Bronchial epithelial cell (primary cell): ENCODE measurements around the gene PLXNA3. TPM values are rescaled to one million over a fixed set of nuclear protein-coding genes. Genes with fewer than 3 reads are reported as not detected.
A peak's percentile ranks its signal among the peaks of the same experiment; 100 is the strongest.

Source experiments
- DNase-seq: peaks from one replicate; pipeline ENCODE4 v3.0.0-alpha.2; 2010; ENCODE audit warnings: low read depth
- FAIRE-seq: peaks from 2 replicates; lab custom pipeline; 2011; peaks lifted over from hg19 to GRCh38; lab: Jason Lieb, UNC
- H3K27me3 ChIP-seq: 2 replicates; pipeline ENCODE4 v1.5.1; 2011; ENCODE audit warnings: low read length; ENCODE audit not compliant: control insufficient read depth, insufficient read depth
- H3K36me3 ChIP-seq: 2 replicates; pipeline ENCODE4 v1.5.1; 2011; ENCODE audit warnings: low read length; ENCODE audit not compliant: control insufficient read depth, insufficient read depth
- H3K4me3 ChIP-seq: 2 replicates; pipeline ENCODE4 v1.5.1; 2011; ENCODE audit warnings: mild to moderate bottlenecking, low read depth, low read length, control low read depth
- total RNA-seq: library from RNA; depleted of rRNA; stranded (reverse); fragments of >200 nt; gene quantifications from 2 replicates; pipeline ENCODE4 v1.2.1, GENCODE V29; 2014
- TF ChIP-seq, protein P1 (sequence below): IDR thresholded peaks from 2 replicates; pipeline ENCODE4 v1.5.1; 2011; ENCODE audit warnings: mild to moderate bottlenecking, moderate library complexity, low read length, control low read depth, inconsistent platforms; ENCODE audit not compliant: insufficient read depth, severe bottlenecking

The PLXNA3 gene
- total RNA-seq, 1 donor from 2014 or later: 8.7 TPM

DNA sequence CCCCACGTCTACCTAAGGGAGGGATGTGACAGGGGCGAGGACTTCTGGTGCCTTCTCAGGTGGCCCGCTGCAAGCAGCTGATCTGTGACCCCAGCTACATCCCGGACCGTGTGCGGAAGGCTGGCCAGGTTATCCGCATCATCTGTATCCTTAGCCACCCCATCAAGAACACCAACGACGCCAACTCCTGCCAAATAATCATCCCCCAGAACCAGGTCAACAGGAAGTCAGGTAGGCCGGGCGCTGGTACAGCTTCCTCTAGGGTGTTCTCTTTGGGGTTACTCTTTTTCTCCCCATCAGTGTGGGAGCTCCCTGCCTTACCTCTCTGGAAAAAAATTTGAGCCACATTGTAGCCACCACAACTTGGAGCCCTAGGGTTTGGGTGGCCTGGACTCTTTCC, 16.5 kb upstream of the PLXNA3 start:
- peaks cover 15% of the 10 kb centered on the region for H3K36me3 ChIP-seq
- FAIRE-seq: no peak
- TF ChIP-seq, protein P1, sequence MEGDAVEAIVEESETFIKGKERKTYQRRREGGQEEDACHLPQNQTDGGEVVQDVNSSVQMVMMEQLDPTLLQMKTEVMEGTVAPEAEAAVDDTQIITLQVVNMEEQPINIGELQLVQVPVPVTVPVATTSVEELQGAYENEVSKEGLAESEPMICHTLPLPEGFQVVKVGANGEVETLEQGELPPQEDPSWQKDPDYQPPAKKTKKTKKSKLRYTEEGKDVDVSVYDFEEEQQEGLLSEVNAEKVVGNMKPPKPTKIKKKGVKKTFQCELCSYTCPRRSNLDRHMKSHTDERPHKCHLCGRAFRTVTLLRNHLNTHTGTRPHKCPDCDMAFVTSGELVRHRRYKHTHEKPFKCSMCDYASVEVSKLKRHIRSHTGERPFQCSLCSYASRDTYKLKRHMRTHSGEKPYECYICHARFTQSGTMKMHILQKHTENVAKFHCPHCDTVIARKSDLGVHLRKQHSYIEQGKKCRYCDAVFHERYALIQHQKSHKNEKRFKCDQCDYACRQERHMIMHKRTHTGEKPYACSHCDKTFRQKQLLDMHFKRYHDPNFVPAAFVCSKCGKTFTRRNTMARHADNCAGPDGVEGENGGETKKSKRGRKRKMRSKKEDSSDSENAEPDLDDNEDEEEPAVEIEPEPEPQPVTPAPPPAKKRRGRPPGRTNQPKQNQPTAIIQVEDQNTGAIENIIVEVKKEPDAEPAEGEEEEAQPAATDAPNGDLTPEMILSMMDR: no peak
- no peak for DNase-seq
- H3K27me3 ChIP-seq: no peaks in the 10 kb centered on the region
- no peak overlapping the region for H3K4me3 ChIP-seq

DNA sequence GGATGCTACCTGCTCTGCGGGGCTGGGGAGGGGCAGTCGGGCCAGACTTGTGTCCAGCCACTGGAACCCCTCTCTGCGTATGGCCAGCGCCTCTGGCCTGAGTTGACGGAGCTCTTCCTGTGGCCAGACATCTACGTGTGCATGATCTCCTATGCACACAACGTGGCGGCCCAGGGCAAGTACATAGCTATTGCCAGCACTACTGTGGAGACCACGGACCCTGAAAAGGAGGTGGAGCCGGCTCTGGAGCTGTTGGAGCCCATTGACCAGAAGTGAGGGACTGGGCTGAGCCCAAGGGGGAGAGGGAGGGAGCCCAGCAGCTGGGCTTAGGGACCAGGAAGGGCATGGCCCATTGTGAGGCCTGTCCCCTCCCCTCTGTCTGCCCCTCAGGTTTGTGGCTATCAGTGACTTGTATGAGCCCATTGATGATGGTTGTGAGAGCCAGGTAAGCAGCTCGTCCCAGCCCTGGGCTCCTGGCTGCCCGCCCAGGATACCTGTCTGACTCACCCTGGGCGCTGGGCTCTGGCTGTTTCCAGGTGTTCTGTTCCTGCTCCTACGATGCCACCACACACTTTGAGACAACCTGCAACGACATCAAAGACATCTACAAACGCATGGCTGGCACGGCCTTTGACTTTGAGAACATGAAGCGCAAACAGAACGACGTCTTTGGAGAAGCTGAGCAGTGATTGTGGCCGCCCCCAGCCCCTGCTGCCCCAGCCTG, 15.9 kb upstream of the PLXNA3 start:
- Histone ChIP-seq H3K4me3 (no peak overlapping the region), H3K36me3 (peaks cover 16% of the 10 kb centered on the region), H3K27me3 (no peaks in the 10 kb centered on the region)
- TF ChIP-seq, protein P1: no peak
- peak; percentile 13 for FAIRE-seq
- DNase-seq: peak; percentile 58

DNA sequence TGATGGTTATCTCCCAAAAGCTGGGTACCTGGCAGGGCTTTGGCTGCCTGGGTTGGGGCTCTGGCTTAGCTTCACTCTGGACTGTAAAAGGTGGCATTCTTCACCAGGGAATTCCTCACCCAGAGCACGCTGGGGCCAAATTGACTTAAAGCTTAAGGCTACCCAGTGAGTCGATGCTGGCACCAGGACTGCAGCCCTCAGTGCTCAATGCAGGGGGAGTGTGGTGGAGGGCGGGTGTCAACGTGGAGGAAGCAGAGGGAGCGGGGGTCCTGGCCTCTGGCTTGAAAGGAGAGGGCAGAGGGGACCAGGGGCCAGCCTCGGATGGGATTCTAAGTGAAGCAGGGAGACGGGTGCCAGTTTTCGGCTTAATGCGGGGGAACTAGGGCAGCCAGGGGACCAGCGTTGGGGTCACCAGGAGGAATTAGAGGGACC, 14.6 kb upstream of the PLXNA3 start:
- H3K36me3 ChIP-seq: peaks cover 16% of the 10 kb centered on the region

DNA sequence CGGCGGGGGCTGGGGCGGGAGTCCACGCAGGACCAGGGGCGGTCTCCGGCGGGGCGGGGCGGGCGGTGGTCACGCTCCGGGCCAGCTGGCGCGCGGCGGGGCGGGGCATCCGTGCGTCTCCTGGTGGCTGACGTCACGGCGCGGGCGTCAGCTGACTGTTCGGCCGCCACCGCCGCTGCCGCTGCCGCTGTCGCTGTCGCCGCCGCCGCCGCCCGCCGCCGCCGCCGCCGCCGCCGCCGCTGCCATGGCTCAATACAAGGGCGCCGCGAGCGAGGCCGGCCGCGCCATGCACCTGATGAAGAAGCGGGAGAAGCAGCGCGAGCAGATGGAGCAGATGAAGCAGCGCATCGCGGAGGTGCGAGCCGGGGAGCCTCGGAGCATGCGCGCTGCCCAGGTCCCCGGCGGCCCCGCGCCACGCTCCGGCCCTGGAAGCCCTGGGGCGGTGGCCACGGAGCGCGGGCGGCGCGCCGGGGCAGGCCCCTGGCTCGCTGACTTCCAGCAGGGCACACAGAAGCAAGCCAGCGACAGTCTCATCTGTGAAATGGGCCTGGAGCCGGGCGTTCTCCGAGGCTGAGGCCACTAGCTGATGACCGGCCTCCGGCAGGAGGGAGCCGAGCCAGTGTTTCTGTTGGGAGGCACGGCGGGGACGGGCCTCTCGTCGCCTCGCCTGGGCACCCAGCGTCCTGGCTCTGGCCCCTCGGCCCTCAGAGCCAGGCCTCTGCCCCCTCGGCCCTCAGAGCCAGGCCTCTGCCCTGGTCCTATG, 13.9 kb upstream of the PLXNA3 start, which contains the start of gene FAM50A:
TSS of gene FAM50A (plus strand) at position 150 of the 763 bp plus-strand sequence. CDS start at position 245, 95 bp downstream.
- peak; percentile 6 for DNase-seq
- FAIRE-seq: no peak
- H3K27me3 ChIP-seq: no peaks in the 10 kb centered on the region
- H3K36me3 ChIP-seq: peaks cover 16% of the 10 kb centered on the region
- peak within 1 kb of the TSS; percentile 54 for H3K4me3 ChIP-seq
- TF ChIP-seq, protein P1: no peak

More for the DNA sequence above, 14.6 kb upstream of the PLXNA3 start:
- TF ChIP-seq, protein P1: no peak
- FAIRE-seq (no peak), DNase-seq (no peak)
- H3K4me3 ChIP-seq: peak overlapping the region; percentile 18
- no peaks in the 10 kb centered on the region for H3K27me3 ChIP-seq

DNA sequence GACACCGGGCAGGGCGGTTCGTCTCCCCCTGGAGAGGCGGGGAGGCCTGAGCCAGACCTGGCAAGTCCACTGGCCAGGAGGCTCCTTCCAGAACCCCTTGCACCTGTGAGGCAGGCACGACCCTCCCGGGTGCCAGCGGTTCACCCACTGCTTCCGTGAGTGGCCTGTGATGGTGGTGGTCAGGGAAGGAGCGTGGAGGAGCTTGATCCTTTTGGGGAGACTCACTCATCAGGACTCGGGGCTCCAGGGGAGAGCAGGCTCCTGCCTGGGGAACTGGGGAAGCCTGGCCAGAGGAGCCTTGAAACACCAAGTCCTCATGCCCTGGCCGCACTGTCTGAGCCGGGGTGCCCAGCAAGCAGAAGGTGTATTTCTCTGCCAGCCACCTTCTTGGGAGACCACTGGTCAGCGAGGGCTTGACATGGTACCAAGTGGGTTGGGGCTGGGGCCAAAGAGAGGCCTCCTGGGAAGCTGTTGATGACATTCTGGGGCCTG, 13.3 kb upstream of the PLXNA3 start:
- TF ChIP-seq, protein P1: no peak
- FAIRE-seq (no peak), DNase-seq (no peak)
- Histone ChIP-seq H3K27me3 (no peaks in the 10 kb centered on the region), H3K36me3 (peaks cover 18% of the 10 kb centered on the region), H3K4me3 (peak overlapping the region; percentile 54)
